ENCODE data around the gene GAB1. TPM values are rescaled to one million over a fixed set of nuclear protein-coding genes. Genes with fewer than 3 reads are reported as not detected.

GAB1 gene
- total and polyA plus RNA-seq, 2 of the 13 experiments (the other 11 are each of a cell fraction or from before 2014, with no cell fraction given): 8.7 to 14.7 TPM

GRCh38 chr4:143394739-143395453 lies 58.2 kb downstream of the GAB1 start (continued):
- TF ChIP-seq, protein P1, sequence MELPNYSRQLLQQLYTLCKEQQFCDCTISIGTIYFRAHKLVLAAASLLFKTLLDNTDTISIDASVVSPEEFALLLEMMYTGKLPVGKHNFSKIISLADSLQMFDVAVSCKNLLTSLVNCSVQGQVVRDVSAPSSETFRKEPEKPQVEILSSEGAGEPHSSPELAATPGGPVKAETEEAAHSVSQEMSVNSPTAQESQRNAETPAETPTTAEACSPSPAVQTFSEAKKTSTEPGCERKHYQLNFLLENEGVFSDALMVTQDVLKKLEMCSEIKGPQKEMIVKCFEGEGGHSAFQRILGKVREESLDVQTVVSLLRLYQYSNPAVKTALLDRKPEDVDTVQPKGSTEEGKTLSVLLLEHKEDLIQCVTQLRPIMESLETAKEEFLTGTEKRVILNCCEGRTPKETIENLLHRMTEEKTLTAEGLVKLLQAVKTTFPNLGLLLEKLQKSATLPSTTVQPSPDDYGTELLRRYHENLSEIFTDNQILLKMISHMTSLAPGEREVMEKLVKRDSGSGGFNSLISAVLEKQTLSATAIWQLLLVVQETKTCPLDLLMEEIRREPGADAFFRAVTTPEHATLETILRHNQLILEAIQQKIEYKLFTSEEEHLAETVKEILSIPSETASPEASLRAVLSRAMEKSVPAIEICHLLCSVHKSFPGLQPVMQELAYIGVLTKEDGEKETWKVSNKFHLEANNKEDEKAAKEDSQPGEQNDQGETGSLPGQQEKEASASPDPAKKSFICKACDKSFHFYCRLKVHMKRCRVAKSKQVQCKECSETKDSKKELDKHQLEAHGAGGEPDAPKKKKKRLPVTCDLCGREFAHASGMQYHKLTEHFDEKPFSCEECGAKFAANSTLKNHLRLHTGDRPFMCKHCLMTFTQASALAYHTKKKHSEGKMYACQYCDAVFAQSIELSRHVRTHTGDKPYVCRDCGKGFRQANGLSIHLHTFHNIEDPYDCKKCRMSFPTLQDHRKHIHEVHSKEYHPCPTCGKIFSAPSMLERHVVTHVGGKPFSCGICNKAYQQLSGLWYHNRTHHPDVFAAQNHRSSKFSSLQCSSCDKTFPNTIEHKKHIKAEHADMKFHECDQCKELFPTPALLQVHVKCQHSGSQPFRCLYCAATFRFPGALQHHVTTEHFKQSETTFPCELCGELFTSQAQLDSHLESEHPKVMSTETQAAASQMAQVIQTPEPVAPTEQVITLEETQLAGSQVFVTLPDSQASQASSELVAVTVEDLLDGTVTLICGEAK (IDR thresholded peaks at IDR 0.05): no peak
- TF ChIP-seq, protein P1 (CRISPR knock-in tag; IDR thresholded peaks at IDR 0.05): no peak
- TF ChIP-seq MAFF (IDR thresholded peaks at IDR 0.05; ENCODE audit: low read depth, low read length) (peak; percentile 90), HES4 (CRISPR knock-in tag; IDR thresholded peaks at IDR 0.05; ENCODE audit: borderline replicate concordance) (no peak), ZNF256 (CRISPR knock-in tag; conservative IDR thresholded peaks at IDR 0.05) (no peak), ZNF577 (CRISPR knock-in tag; IDR thresholded peaks at IDR 0.05; ENCODE audit: borderline replicate concordance, low read depth) (no peak), ZNF44 (CRISPR knock-in tag; IDR thresholded peaks at IDR 0.05) (no peak), GATAD1 (CRISPR knock-in tag; IDR thresholded peaks at IDR 0.05) (no peak), MTERF4 (CRISPR knock-in tag; IDR thresholded peaks at IDR 0.05) (no peak), ZNF30 (CRISPR knock-in tag; IDR thresholded peaks at IDR 0.05) (no peak), ZNF883 (CRISPR knock-in tag; IDR thresholded peaks at IDR 0.05; ENCODE audit: not compliant biosample characterization) (no peak)
